ENCODE data around the gene HERPUD1. TPM values are rescaled to one million over a fixed set of nuclear protein-coding genes. Genes with fewer than 3 reads are reported as not detected.

The HERPUD1 gene
- total and polyA plus RNA-seq, 2 of the 8 experiments (the other 6 are each of a cell fraction or from before 2014, with no cell fraction given) = 23.3 to 34.7 TPM

DNA sequence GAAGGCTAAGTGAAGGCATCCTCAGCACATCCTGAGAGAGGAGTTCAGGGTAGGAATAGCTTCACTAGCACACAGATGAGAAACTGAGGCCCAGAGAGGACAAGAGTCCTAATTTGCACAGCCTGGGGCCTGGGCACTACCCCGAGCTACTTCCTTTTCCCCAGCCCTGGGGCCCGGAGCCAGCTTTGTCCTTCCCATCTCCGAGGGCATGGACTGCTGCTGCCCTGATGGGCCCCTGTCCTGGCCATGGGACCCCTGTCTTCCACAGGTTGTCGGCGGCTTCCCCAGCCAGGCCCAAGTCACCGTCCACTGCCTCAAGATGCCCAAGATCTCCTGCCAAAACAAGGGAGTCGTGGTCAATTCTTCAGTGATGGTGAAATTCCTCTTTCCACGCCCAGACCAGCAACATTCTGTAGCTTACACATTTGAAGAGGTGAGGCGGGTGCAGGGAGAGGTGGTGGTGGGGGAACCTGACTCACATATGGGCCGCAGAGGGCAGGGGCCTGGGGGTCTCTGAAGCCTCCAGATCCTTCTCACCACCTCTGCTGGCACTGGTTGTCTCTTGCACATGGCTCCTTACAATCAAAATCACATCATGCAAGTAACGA is 46.0 kb downstream of the HERPUD1 start:
- H3K4ac ChIP-seq (replicated peaks; ENCODE audit: insufficient read length, low read depth, low read length) = no peak overlapping the region
- no peak overlapping the region for H3K4me2 ChIP-seq (ENCODE audit: insufficient read depth in 1 of 2, low read depth in 2 of 2, low read length in 2 of 2)
- no peaks in the 10 kb centered on the region for H3K79me2 ChIP-seq (ENCODE audit: control insufficient read depth in 1 of 2, insufficient read depth in 2 of 2, low read length in 2 of 2)
- no peaks in the 10 kb centered on the region for H3K79me1 ChIP-seq (ENCODE audit: low read depth, low read length)
- no peak overlapping the region for H2BK15ac ChIP-seq (ENCODE audit: low read length)
- no peaks in the 10 kb centered on the region; a peak in 1 of 7 replicates for H3K27me3 ChIP-seq (replicated peaks in 1 of 4; ENCODE audit: control insufficient read depth in 3 of 4, extremely low read depth in 1 of 4, insufficient read depth in 3 of 4, low read length in 3 of 4)
- no peaks in the 10 kb centered on the region for H3K23me2 ChIP-seq (ENCODE audit: low read depth, low read length)
- no peak overlapping the region for H2BK5ac ChIP-seq (ENCODE audit: low read depth, low read length)
- H3K36me3 ChIP-seq (ENCODE audit: control insufficient read depth in 2 of 4, insufficient read depth in 4 of 4, low read length in 3 of 4) = no peaks in the 10 kb centered on the region
- no peaks in the 10 kb centered on the region for H3K9me3 ChIP-seq (ENCODE audit: insufficient read depth in 2 of 2, low read depth in 1 of 2, low read length in 1 of 2)
- no peak overlapping the region for H2BK20ac ChIP-seq (ENCODE audit: low read length)
- H3K56ac ChIP-seq (replicated peaks; ENCODE audit: insufficient read length, low read depth, low read length) = no peak overlapping the region
- H3K9ac ChIP-seq (replicated peaks in 1 of 4; ENCODE audit: extremely low read depth in 1 of 4, low read depth in 3 of 4, low read length in 3 of 4) = no peak overlapping the region
- 92% methylated on average over 11 of the region's 11 CpGs; no CpG with 5 or more reads in 1 of the 2 experiments for WGBS, 2 experiments (ENCODE audit: extremely low coverage in 1 of 2, insufficient coverage in 1 of 2, insufficient read length in 1 of 2, insufficient replicate concordance in 2 of 2, low coverage in 1 of 2, low lambda C conversion rate in 2 of 2, missing lambda C conversion rate in 1 of 2)
- POLR2A ChIA-PET (ENCODE audit: partially characterized antibody) = no interaction called here
- CTCF ChIA-PET (ENCODE audit: partially characterized antibody) = interaction anchor here (1.3 to 5.7 kb wide), 6 partner anchors 11 to 115 kb away, joined by 3 to 48 read pairs (median 4); partner anchors contain the start of gene NLRC5
- DNase-seq (ENCODE audit: low read depth in 1 of 2, low spot score in 2 of 2) = no peak
- no peak overlapping the region for H3K4me3 ChIP-seq (ENCODE audit: extremely low read depth in 1 of 4, insufficient read depth in 2 of 4, low read depth in 3 of 4, low read length in 4 of 4)
- no peak overlapping the region for H3K23ac ChIP-seq (ENCODE audit: insufficient read length)
- no peak for FAIRE-seq
- H2BK12ac ChIP-seq (ENCODE audit: low read depth, low read length) = 0 out of 2 replicates have a peak overlapping the region, but pooled peaks have one; percentile 50
- no peak overlapping the region for H3K14ac ChIP-seq (ENCODE audit: insufficient read length)
- H4K20me1 ChIP-seq (replicated peaks in 1 of 2; ENCODE audit: control insufficient read depth in 1 of 2, insufficient read depth in 2 of 2, low read length in 2 of 2) = no peaks in the 10 kb centered on the region
- H4K5ac ChIP-seq (ENCODE audit: insufficient read length, low read depth, low read length) = no peak overlapping the region
- no peak overlapping the region for H2AK5ac ChIP-seq (ENCODE audit: low read depth, low read length)
- H2AFZ ChIP-seq (ENCODE audit: low read length) = no peak overlapping the region
- no peak overlapping the region for H4K91ac ChIP-seq (replicated peaks; ENCODE audit: insufficient read length, low read length)
- H3K18ac ChIP-seq (ENCODE audit: extremely low read depth, low read length) = no peak overlapping the region
- no peak overlapping the region for H2BK120ac ChIP-seq (replicated peaks; ENCODE audit: low read depth, low read length)
- no peak overlapping the region for H4K8ac ChIP-seq (ENCODE audit: extremely low read depth, insufficient read depth, low read length)
- no peaks in the 10 kb centered on the region for H3K4me1 ChIP-seq (replicated peaks in 1 of 4; ENCODE audit: control insufficient read depth in 3 of 4, insufficient read depth in 4 of 4, low read length in 3 of 4)
- no peak overlapping the region for H3K27ac ChIP-seq (ENCODE audit: low read depth, low read length)
- TF ChIP-seq SP2 (IDR thresholded peaks at IDR 0.05; ENCODE audit: low read length) (no peak), CTBP2 (IDR thresholded peaks at IDR 0.05; ENCODE audit: borderline replicate concordance, insufficient read depth, insufficient read length, low read length) (no peak), EZH2 (IDR thresholded peaks at IDR 0.05; ENCODE audit: low read depth, low read length, severe bottlenecking) (no peak), RXRA (IDR thresholded peaks at IDR 0.05; ENCODE audit: insufficient read depth, low read depth, low read length) (no peak), TBP (IDR thresholded peaks at IDR 0.05; ENCODE audit: low read depth, low read length) (no peak), CEBPB (IDR thresholded peaks at IDR 0.05; ENCODE audit: low read depth, low read length) (no peak), POLR2A (IDR thresholded peaks at IDR 0.05; ENCODE audit: control extremely low read depth in 1 of 2, low read depth in 2 of 2, low read length in 2 of 2) (no peak), PHF8 (conservative IDR thresholded peaks at IDR 0.05; ENCODE audit: low read depth, low read length) (no peak), MAFK (IDR thresholded peaks at IDR 0.05; ENCODE audit: low read depth, low read length) (no peak), ASH2L (IDR thresholded peaks at IDR 0.05; ENCODE audit: low read length) (no peak), CBX8 (IDR thresholded peaks at IDR 0.05; ENCODE audit: borderline replicate concordance, low read depth, low read length) (no peak), ZNF274 (IDR thresholded peaks at IDR 0.05; ENCODE audit: borderline replicate concordance, extremely low read depth, low read length) (no peak), TAF7 (optimal IDR thresholded peaks at IDR 0.05; ENCODE audit: borderline replicate concordance, low read depth, low read length) (no peak), RBBP5 (IDR thresholded peaks at IDR 0.05; ENCODE audit: borderline replicate concordance, low read depth, low read length) (no peak)
